Right lobe of liver (tissue), 4 donors: ENCODE results near the gene RELN.

Experiments used
- CTCF ChIP-seq, 4 donors: fragments of 200-600 bp in 3 of 4; fragments of 450-650 bp in 1 of 4; IDR thresholded peaks; one replicate each; pipeline versions ENCODE4 v1.5.1 to v1.8.0; 2016 to 2022; ENCODE audit warnings: antibody characterized with exemption in 4 of 4, mild to moderate bottlenecking in 2 of 4
- POLR2A ChIP-seq: fragments of 450-650 bp; IDR thresholded peaks from one replicate; pipeline ENCODE4 v1.6.1; 2017; ENCODE audit warnings: antibody characterized with exemption, mild to moderate bottlenecking
- donor health status: DM: no; HTN: no; CAD: no.
- donor health status: DM: no; HTN: no; CAD: no.
- donor health status: DM: no; HTN: yes; CAD: no.

GRCh38 chr7:103576641-103577040 lies 412.8 kb downstream of the RELN start:
- TF ChIP-seq CTCF (IDR thresholded peaks at IDR 0.05) (no peak), POLR2A (no peak)
